PFSK-1 (cell line): Measurements from ENCODE around the gene GATA3.

Experiments
- FOXP2 ChIP-seq: optimal IDR thresholded peaks from 2 replicates; pipeline ENCODE3; 2011; ENCODE audit warnings: borderline replicate concordance, control low read depth, inconsistent platforms; ENCODE audit not compliant: insufficient read depth; ENCODE audit errors: extremely low read length, extremely low read depth
- POLR2AphosphoS5 ChIP-seq: IDR thresholded peaks from 2 replicates; pipeline ENCODE4 v1.6.1; 2012; ENCODE audit warnings: low read depth, mild to moderate bottlenecking, control low read depth, low read length, moderate library complexity
- REST ChIP-seq, 2 experiments: IDR thresholded peaks; 2 replicates each; pipeline versions ENCODE4 v1.6.1 to v1.8.0; 2011 to 2012; ENCODE audit warnings: low read depth in 2 of 2, low read length in 2 of 2, control low read depth in 1 of 2, inconsistent platforms in 1 of 2, mild to moderate bottlenecking in 1 of 2, moderate library complexity in 1 of 2; ENCODE audit not compliant: insufficient read depth in 1 of 2
- SIN3A ChIP-seq: IDR thresholded peaks from 2 replicates; pipeline ENCODE4 v1.6.1; 2012; ENCODE audit warnings: mild to moderate bottlenecking, low read length, moderate library complexity, borderline replicate concordance; ENCODE audit not compliant: insufficient read depth
- TAF1 ChIP-seq: IDR thresholded peaks from 2 replicates; pipeline ENCODE4 v1.6.1; 2012; ENCODE audit warnings: low read length, control low read depth, borderline replicate concordance; ENCODE audit not compliant: insufficient read depth

GRCh38 chr10:8124436-8124835 lies 69.9 kb downstream of the GATA3 start:
- TF ChIP-seq REST (IDR thresholded peaks at IDR 0.05; ENCODE audit: insufficient read depth in 1 of 2, low read depth in 2 of 2, low read length in 2 of 2) = no peak
- TF ChIP-seq SIN3A = no peak
- TF ChIP-seq POLR2AphosphoS5 = no peak
- no peak for TF ChIP-seq TAF1
- no peak for TF ChIP-seq FOXP2
